HUES64 (cell line): ENCODE measurements around the gene CREB3L2.
"Not testable (repeated sequence)": the region's sequence is repeated elsewhere in the genome, so short reads cannot be mapped to it uniquely, and the experiment has no call there.

Experiments used
- H3K27ac ChIP-seq: 2 replicates; pipeline ENCODE4 v1.7.0; 2013; ENCODE audit warnings: low read depth, low read length, inconsistent platforms
- H3K27me3 ChIP-seq: 2 replicates; pipeline ENCODE4 v1.6.1; 2013; ENCODE audit warnings: mild to moderate bottlenecking, low read length; ENCODE audit not compliant: insufficient read depth
- H3K36me3 ChIP-seq: 2 replicates; pipeline ENCODE4 v1.6.1; 2013; ENCODE audit warnings: mild to moderate bottlenecking, low read length; ENCODE audit not compliant: insufficient read depth
- H3K4me1 ChIP-seq: 2 replicates; pipeline ENCODE4 v1.6.1; 2013; ENCODE audit warnings: mild to moderate bottlenecking, low read length, moderate library complexity; ENCODE audit not compliant: insufficient read depth
- H3K4me3 ChIP-seq: 2 replicates; pipeline ENCODE4 v1.5.1; 2013; ENCODE audit warnings: mild to moderate bottlenecking, low read length, moderate library complexity
- H3K9ac ChIP-seq: 2 replicates; pipeline ENCODE4 v1.6.1; 2013; ENCODE audit warnings: mild to moderate bottlenecking, low read depth, low read length
- H3K9me3 ChIP-seq: 2 replicates; pipeline ENCODE4 v1.6.1; 2013; ENCODE audit warnings: low read depth, low read length; ENCODE audit not compliant: insufficient read depth
- WGBS: fragments of 150-250, 120-280 bp; methylation state at CpG from one replicate; pipeline ENCODE4 v1.1.7; 2013; ENCODE audit warnings: missing lambda C conversion rate; 5-methylcytosine and 5-hydroxymethylcytosine counted together

The CREB3L2 gene

DNA sequence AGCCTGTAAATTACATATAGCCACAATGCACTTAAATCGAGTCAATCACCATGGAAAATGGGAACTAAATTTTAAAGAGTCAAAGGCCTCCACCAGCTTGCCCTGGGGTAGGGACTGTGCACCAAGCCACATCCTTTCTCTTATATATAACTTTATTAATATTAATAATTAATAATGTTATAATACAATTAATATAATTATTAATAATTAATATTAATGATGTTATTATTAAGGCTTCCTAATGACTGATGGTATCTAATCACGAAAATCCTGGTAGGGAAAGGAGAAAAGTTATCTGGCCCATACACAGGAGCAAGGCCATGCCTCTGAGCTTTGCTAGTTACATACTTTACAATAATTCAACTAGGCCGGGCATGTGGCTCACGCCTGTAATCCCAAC lies 87.9 kb downstream of the CREB3L2 start:
- Histone ChIP-seq H3K9me3 (no peaks in the 10 kb centered on the region), H3K4me1 (peaks cover 5% of the 10 kb centered on the region; the same call in 1 of the 2 replicates), H3K36me3 (peaks cover 65% of the 10 kb centered on the region), H3K9ac (no peak overlapping the region), H3K27ac (no peak overlapping the region), H3K4me3 (no peak overlapping the region), H3K27me3 (no peaks in the 10 kb centered on the region)
- WGBS: 95% methylated on average over 4 of the region's 4 CpGs

DNA sequence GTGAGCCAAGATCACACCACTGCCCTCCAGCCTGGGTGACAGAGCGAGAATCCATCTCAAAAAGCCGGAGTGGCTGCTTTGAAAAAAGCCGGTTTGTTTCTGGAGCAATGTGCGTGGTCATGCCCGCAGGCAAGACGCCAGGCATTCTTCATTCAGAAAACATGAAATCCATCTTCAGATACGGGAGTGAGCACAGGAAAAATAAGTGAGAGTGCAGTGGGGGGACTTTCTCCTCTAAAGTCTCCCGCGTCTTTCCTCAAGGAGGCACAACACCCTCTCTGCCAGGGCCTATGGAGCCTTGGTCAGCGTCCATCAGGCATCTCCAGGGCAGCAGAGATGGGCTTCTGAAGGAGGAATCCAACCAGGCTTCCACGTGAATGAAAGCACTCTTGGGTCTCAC lies 92.8 kb downstream of the CREB3L2 start:
- H3K4me1 ChIP-seq: no peaks in the 10 kb centered on the region
- H3K27me3 ChIP-seq: no peaks in the 10 kb centered on the region
- no peak overlapping the region for H3K4me3 ChIP-seq
- H3K9ac ChIP-seq: no peak overlapping the region
- peaks cover 7% of the 10 kb centered on the region; the same call in 1 of the 2 replicates for H3K9me3 ChIP-seq
- WGBS: 95% methylated on average over 11 of the region's 11 CpGs
- H3K27ac ChIP-seq: no peak overlapping the region
- peaks cover 84% of the 10 kb centered on the region for H3K36me3 ChIP-seq

DNA sequence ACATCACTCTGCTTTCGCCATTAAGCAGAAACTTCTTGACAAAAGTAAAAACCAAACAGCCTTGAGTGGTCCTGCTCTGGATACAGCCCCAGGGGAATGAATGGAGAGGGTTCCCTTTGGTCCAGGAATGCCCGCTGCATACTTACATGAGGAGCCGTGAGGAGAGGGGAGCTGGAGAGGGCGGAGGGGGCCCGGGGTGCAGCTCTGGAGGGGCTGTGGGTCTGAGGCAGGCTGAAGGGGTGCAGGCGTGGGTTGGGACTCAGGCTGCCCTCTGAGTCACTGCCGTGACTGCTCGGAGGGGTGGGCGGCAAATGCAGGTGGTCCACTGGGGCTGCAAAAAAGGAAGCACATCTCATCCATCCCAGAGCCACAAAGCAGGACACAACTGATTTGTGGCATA lies 93.8 kb downstream of the CREB3L2 start:
- H3K4me1 ChIP-seq: no peaks in the 10 kb centered on the region
- H3K27ac ChIP-seq: no peak overlapping the region
- no peaks in the 10 kb centered on the region for H3K27me3 ChIP-seq
- no peak overlapping the region for H3K9ac ChIP-seq
- no peak overlapping the region for H3K4me3 ChIP-seq
- WGBS: 96% methylated on average over 9 of the region's 9 CpGs
- H3K36me3 ChIP-seq: peaks cover 83% of the 10 kb centered on the region
- peaks cover 7% of the 10 kb centered on the region; the same call in 1 of the 2 replicates for H3K9me3 ChIP-seq

- 95% methylated on average over 3 of the region's 4 CpGs for WGBS
- H3K36me3 ChIP-seq: peaks cover 79% of the 10 kb centered on the region
Observed at GRCh38 chr7:137906636-137907035, 95.2 kb downstream of the CREB3L2 start.

GRCh38 chr7:137904833-137905232 lies 97.1 kb downstream of the CREB3L2 start:
- Histone ChIP-seq H3K36me3 (peaks cover 75% of the 10 kb centered on the region), H3K4me1 (peaks cover 5% of the 10 kb centered on the region)
- 94% methylated on average over 1 of the region's 1 CpG for WGBS

More at GRCh38 chr7:137906636-137907035, 95.2 kb downstream of the CREB3L2 start:
- H3K27ac ChIP-seq, H3K9me3 ChIP-seq, H3K27me3 ChIP-seq, H3K9ac ChIP-seq, H3K4me3 ChIP-seq, H3K4me1 ChIP-seq: not testable (repeated sequence)

GRCh38 chr7:137903382-137904169 lies 98.3 kb downstream of the CREB3L2 start:
- WGBS: 56% methylated on average over 9 of the region's 9 CpGs
- H3K4me1 ChIP-seq: peaks cover 11% of the 10 kb centered on the region
- H3K36me3 ChIP-seq: peaks cover 67% of the 10 kb centered on the region
- no peak overlapping the region for H3K4me3 ChIP-seq
- H3K27ac ChIP-seq: no peak overlapping the region
- H3K9me3 ChIP-seq: peaks cover 7% of the 10 kb centered on the region; the same call in 1 of the 2 replicates
- H3K9ac ChIP-seq: no peak overlapping the region
- no peaks in the 10 kb centered on the region for H3K27me3 ChIP-seq

More at GRCh38 chr7:137904833-137905232, 97.1 kb downstream of the CREB3L2 start:
- Histone ChIP-seq H3K9ac (no peak overlapping the region), H3K9me3 (peaks cover 7% of the 10 kb centered on the region; the same call in 1 of the 2 replicates), H3K27ac (no peak overlapping the region), H3K4me3 (no peak overlapping the region), H3K27me3 (no peaks in the 10 kb centered on the region)

GRCh38 chr7:137900137-137900536 lies 101.7 kb downstream of the CREB3L2 start:
- no peaks in the 10 kb centered on the region for H3K27me3 ChIP-seq
- H3K9ac ChIP-seq: no peak overlapping the region
- no peak overlapping the region for H3K4me3 ChIP-seq
- 85% methylated on average over 4 of the region's 4 CpGs for WGBS
- peaks cover 65% of the 10 kb centered on the region for H3K36me3 ChIP-seq
- H3K27ac ChIP-seq: no peak overlapping the region
- no peaks in the 10 kb centered on the region for H3K9me3 ChIP-seq
- peaks cover 11% of the 10 kb centered on the region for H3K4me1 ChIP-seq

DNA sequence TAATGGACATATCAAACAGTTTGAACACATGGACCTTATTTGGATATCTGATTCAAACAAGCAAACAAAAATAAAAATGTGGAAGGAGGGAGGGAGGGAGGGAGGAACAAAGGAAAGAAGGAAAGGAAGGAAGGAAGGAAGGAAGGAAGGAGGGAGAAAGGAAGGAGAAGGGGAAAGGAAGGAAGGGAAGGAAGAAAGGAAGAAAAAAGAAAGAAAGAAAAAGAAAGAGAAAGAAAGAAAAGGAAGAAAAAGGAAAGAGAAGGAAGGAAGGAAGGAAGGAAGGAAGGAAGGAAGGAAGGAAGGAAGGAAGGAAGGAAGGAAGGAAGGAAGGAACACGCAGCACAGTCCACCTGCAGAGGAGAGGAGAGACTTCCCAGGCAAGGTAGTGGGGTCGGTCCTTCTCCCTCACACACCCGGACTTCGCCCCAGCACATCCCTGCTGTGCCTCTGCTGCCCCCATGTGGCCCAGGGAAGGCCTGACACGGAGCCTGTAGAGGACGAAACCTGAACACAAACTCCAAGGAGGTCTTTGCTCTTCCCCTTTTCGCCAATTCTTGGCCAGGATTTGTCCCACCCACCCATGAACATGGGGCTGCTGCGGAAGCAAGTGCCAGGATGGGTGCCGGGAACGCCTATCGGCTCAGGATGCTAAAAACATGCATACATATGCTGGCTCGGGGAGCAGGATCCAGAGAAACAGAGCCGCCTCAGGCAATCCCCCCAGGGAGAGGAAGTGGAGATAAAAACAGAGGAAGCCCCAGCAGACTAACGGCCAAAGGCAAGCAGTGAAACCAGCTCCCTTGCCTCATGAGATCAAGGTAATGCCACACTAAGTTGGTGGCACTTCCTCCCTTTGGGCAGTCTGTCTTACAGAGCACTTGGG lies 102.8 kb downstream of the CREB3L2 start:
- H3K9ac ChIP-seq: no peak overlapping the region
- no peaks in the 10 kb centered on the region for H3K27me3 ChIP-seq
- no peaks in the 10 kb centered on the region for H3K9me3 ChIP-seq
- peaks cover 71% of the 10 kb centered on the region for H3K36me3 ChIP-seq
- H3K4me1 ChIP-seq: peaks cover 11% of the 10 kb centered on the region
- peak overlapping the region; percentile 70; the same call in 1 of the 2 replicates for H3K27ac ChIP-seq
- 4% methylated on average over 13 of the region's 14 CpGs for WGBS
- H3K4me3 ChIP-seq: 0 out of 2 replicates have a peak overlapping the region, but pooled peaks have one; percentile 15

- H3K9ac ChIP-seq: no peak overlapping the region
- no peak overlapping the region for H3K4me3 ChIP-seq
- no peak overlapping the region for H3K27ac ChIP-seq
- peaks cover 11% of the 10 kb centered on the region for H3K4me1 ChIP-seq
- no peaks in the 10 kb centered on the region for H3K27me3 ChIP-seq
- 82% methylated on average over 8 of the region's 8 CpGs for WGBS
- peaks cover 75% of the 10 kb centered on the region for H3K36me3 ChIP-seq
- H3K9me3 ChIP-seq: no peaks in the 10 kb centered on the region
Observed at GRCh38 chr7:137895301-137896221, 106.3 kb downstream of the CREB3L2 start.

DNA sequence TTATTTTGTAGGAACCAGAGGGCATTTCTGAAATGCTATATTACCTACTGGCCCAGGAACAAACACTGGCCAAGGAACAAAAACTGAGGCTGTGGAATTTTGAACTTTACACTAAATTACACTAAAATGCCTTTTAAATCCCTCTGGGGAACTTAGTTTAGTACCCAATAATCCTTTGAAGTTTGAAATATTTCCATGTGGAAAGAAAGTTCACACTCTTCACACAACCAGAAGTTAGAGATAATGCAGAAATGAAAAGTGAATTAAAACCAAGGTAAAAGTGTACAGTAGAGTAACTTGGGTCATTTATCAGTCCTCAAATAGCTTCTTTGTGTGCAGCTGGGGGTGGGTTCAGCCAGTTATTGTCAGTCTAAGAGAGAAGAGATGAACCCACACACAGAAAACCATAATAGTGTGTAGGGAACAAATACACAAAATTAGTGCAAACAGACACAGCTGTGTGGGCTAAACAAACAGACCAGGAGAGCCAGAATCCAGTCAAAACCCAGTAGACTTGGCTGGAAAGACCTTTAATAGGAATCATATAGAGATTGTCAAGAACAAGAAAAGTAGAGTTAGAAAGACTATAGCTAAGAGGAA lies 108.6 kb downstream of the CREB3L2 start:
- Histone ChIP-seq H3K27me3 (no peaks in the 10 kb centered on the region), H3K9ac (no peak overlapping the region), H3K27ac (no peak overlapping the region), H3K4me1 (no peaks in the 10 kb centered on the region), H3K36me3 (peaks cover 71% of the 10 kb centered on the region), H3K4me3 (no peak overlapping the region), H3K9me3 (no peaks in the 10 kb centered on the region)
